ENCODE results near the gene ZCCHC7.

The ZCCHC7 gene

GRCh38 chr9:37404590-37404989 lies 284.2 kb downstream of the ZCCHC7 start:
- no peak for TF ChIP-seq CTCF (IDR thresholded peaks at IDR 0.05; ENCODE audit: low read depth, low read length, missing control alignments)
- H3K4me3 ChIP-seq (ENCODE audit: low read depth, low read length), result no peak overlapping the region
- DNase-seq (ENCODE audit: low read depth), result no peak

DNA sequence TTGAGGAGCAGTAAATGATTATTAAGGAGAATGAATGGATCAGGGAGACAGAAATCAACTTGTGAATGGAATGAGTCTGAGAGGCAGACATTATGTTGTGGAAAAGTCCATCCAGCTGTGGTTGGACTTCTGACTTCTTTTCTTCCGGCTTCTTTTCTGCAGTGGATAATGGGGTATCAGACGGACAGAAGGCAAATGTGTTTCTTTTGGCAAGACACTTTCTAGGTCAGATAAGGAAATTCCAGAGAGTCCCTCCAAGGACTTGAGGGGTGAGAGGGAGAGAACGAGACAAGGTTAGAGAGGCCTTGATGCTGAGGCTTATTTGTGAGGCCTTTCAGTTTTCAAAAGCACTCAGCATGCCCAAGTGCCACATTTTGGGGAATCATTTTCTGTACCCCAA lies 285.0 kb downstream of the ZCCHC7 start:
- no peak for DNase-seq (ENCODE audit: low read depth)
- H3K4me3 ChIP-seq (ENCODE audit: low read depth, low read length), result no peak overlapping the region
- no peak for TF ChIP-seq CTCF (IDR thresholded peaks at IDR 0.05; ENCODE audit: low read depth, low read length, missing control alignments)

GRCh38 chr9:37405764-37406380 lies 285.5 kb downstream of the ZCCHC7 start:
- H3K4me3 ChIP-seq (ENCODE audit: low read depth, low read length), result peak overlapping the region; percentile 46; the same call in 1 of the 2 replicates
- no peak for TF ChIP-seq CTCF (IDR thresholded peaks at IDR 0.05; ENCODE audit: low read depth, low read length, missing control alignments)
- DNase-seq (ENCODE audit: low read depth), result no peak

DNA sequence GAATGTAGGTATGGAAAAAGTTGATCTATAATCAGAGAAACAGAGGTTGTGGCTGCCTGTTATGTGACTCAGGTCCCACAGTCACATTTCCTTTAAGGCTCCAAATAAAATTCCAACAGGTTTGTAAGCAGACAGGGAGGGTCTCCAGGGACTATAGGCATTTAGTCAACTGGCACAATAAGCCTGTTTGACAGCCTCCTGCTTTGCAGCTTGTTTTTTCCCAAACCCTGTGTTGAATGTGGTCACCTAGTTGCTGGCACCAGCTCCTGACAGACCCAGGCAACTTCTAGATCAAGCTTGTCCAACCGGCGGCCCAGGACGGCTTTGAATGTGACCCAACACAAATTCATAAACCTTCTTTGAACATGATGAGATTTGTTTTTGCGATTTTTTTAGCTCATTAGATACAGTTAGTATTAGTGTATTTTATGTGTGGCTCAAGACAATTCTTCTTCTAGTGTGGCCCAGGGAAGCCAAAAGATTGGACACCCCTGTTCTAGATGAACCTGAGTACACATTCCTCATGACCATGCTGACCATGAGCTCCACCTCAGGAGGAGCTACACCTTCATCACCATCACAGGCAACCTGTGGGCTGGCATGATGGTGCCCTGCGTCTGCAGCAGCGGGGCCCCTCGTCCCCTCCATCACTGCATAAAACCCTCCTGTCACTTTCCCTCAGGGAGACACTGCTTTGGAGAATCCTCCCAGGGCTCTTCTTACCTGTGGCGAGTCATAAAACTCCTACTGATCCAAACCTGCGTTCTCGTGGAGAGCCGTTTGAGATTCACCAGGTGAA lies 286.4 kb downstream of the ZCCHC7 start:
- no peak for TF ChIP-seq CTCF (IDR thresholded peaks at IDR 0.05; ENCODE audit: low read depth, low read length, missing control alignments)
- DNase-seq (ENCODE audit: low read depth), result no peak
- peak overlapping the region; percentile 46 for H3K4me3 ChIP-seq (ENCODE audit: low read depth, low read length)

DNA sequence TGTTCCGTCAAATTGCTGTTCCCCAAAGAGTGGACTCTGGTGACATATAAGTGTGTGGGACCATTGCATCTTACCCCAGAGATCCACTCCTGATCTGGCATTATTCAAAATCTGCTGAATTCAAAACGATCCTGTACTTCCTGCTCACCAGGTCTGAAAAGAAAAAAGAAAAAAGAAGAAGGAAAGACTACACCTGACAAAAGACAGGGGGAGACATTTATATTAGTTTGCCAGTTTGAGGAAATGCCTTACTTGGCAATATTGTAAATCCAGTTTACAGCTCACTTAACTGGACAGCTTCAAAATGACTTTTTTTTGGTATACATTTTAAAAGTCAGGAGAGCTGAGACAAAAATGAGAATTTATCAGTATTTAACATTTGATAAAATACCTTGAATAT lies 287.1 kb downstream of the ZCCHC7 start:
- H3K4me3 ChIP-seq (ENCODE audit: low read depth, low read length), result peak overlapping the region; percentile 46
- no peak for DNase-seq (ENCODE audit: low read depth)
- TF ChIP-seq CTCF (IDR thresholded peaks at IDR 0.05; ENCODE audit: low read depth, low read length, missing control alignments), result peak; percentile 24

All from GM12864 (cell line).